K562 (cell line): ENCODE data around the gene LHPP. TPM values are rescaled to one million over a fixed set of nuclear protein-coding genes. Genes with fewer than 3 reads are reported as not detected.

ENCODE experiments used
- ATAC-seq: fragments of 200-7000 bp; cut with Tn5 transposase; 3 replicates; pipeline ENCODE4 v1.9.1; 2020; ENCODE audit warnings: moderate library complexity
- BruUV-seq: library from RNA; stranded (reverse); fragments of 400-500 nt; replicated peaks from 2 replicates; lab custom pipeline; 2021; lab: Mats Ljungman, UMichigan
- CTCF ChIA-PET: fragments of 300-600 bp; formaldehyde crosslinking; extraction: SDS; loops from one replicate; lab custom pipeline; 2021; ENCODE audit warnings: low intra/inter-chr PET ratio; lab: Yijun Ruan, JAX
- POLR2A ChIA-PET: fragments of 300-600, 350-650 bp; sonication (Branson Sonifier 250); formaldehyde crosslinking; extraction: SDS; loops from one replicate; lab custom pipeline; 2021; ENCODE audit warnings: antibody characterized with exemption, inconsistent platforms; lab: Yijun Ruan, JAX
- DNase-seq, 4 experiments: peaks; one replicate each; pipeline versions ENCODE4 v3.0.0 to v3.0.0-alpha.2; 2011 to 2018; ENCODE audit warnings: low spot score in 3 of 4, mixed read lengths in 3 of 4; ENCODE audit errors: extremely low read depth in 1 of 4
- FAIRE-seq: peaks from 2 replicates; lab custom pipeline; 2011; peaks lifted over from hg19 to GRCh38; lab: Jason Lieb, UNC
- H2AFZ ChIP-seq: 2 replicates; pipeline ENCODE4 v1.6.0; 2011; ENCODE audit warnings: low read depth, low read length, control low read depth, inconsistent platforms
- H3K27ac ChIP-seq: fragments of 200-600 bp; 3 replicates; pipeline ENCODE4 v1.8.0; 2011; ENCODE audit warnings: low read depth, mild to moderate bottlenecking, control low read depth, inconsistent platforms, low read length, moderate library complexity, mixed read lengths; ENCODE audit errors: extremely low read depth
- H3K27me3 ChIP-seq, 2 experiments: fragments of 300-600 bp in 1 of 2; 2 replicates in 1 of 2; 3 replicates in 1 of 2; pipeline versions ENCODE4 v1.6.0 to v1.8.0; 2011; ENCODE audit warnings: inconsistent platforms in 2 of 2, low read length in 2 of 2, mild to moderate bottlenecking in 1 of 2, mixed read lengths in 1 of 2, moderate library complexity in 1 of 2; ENCODE audit not compliant: control insufficient read depth in 2 of 2, insufficient read depth in 2 of 2
- H3K36me3 ChIP-seq: fragments of 300-600 bp; 3 replicates; pipeline ENCODE4 v1.8.0; 2011; ENCODE audit warnings: mild to moderate bottlenecking, low read length, inconsistent platforms; ENCODE audit not compliant: control insufficient read depth, insufficient read depth
- H3K4me1 ChIP-seq, 2 experiments: fragments of 200-600 bp in 1 of 2; replicated peaks in 1 of 2; 2 replicates in 1 of 2; 3 replicates in 1 of 2; pipeline versions ENCODE4 v1.5.1 to v1.8.0; 2011; ENCODE audit warnings: inconsistent platforms in 2 of 2, low read length in 2 of 2, mild to moderate bottlenecking in 1 of 2, mixed read lengths in 1 of 2, moderate library complexity in 1 of 2; ENCODE audit not compliant: control insufficient read depth in 2 of 2, insufficient read depth in 2 of 2
- H3K4me2 ChIP-seq: 2 replicates; pipeline ENCODE4 v1.6.1; 2011; ENCODE audit warnings: low read length, control low read depth, inconsistent platforms, mixed read lengths; ENCODE audit not compliant: insufficient read depth
- H3K4me3 ChIP-seq: fragments of 200-600 bp; sonication (generic), shearing (Covaris generic); 2 replicates; pipeline ENCODE4 v1.5.1; 2016; ENCODE audit warnings: control low read depth, inconsistent platforms
- H3K79me2 ChIP-seq: fragments of 200-600 bp; 3 replicates; pipeline ENCODE4 v1.8.0; 2011; ENCODE audit warnings: low read length, inconsistent platforms; ENCODE audit not compliant: control insufficient read depth, insufficient read depth
- H3K9ac ChIP-seq, 2 experiments: 2 replicates each; pipeline versions ENCODE4 v1.6.0 to v1.6.1; 2011; ENCODE audit warnings: low read depth in 2 of 2, low read length in 2 of 2, control low read depth in 1 of 2, inconsistent platforms in 1 of 2, mild to moderate bottlenecking in 1 of 2, mixed read lengths in 1 of 2; ENCODE audit not compliant: insufficient read depth in 1 of 2
- H3K9me1 ChIP-seq: one replicate; pipeline ENCODE4 v1.6.0; 2011; ENCODE audit warnings: inconsistent platforms, mild to moderate bottlenecking, low read length, moderate library complexity; ENCODE audit not compliant: control insufficient read depth, insufficient read depth
- H3K9me3 ChIP-seq: replicated peaks from 2 replicates; pipeline ENCODE4 v1.5.1; 2011; ENCODE audit warnings: low read depth, low read length, inconsistent platforms; ENCODE audit not compliant: control insufficient read depth, insufficient read depth
- H4K20me1 ChIP-seq: replicated peaks from 2 replicates; pipeline ENCODE4 v1.6.1; 2011; ENCODE audit warnings: low read length, inconsistent platforms, mixed read lengths; ENCODE audit not compliant: control insufficient read depth, insufficient read depth
- COPS2 ChIP-seq: fragments of 450-650 bp; conservative IDR thresholded peaks from 2 replicates; pipeline ENCODE4 v1.6.1; 2016; ENCODE audit warnings: mild to moderate bottlenecking, moderate library complexity
- PHB2 ChIP-seq: fragments of 450-650 bp; IDR thresholded peaks from 2 replicates; pipeline ENCODE4 v1.6.1; 2017; ENCODE audit warnings: low read depth
- RBM17 ChIP-seq: fragments of 200-400 bp; formaldehyde crosslinking; IDR thresholded peaks from 2 replicates; pipeline ENCODE4 v1.6.1; 2017; ENCODE audit warnings: low read depth, mild to moderate bottlenecking, low read length, borderline replicate concordance
- SETDB1 ChIP-seq: IDR thresholded peaks from one replicate; pipeline ENCODE4 v1.6.1; 2012; ENCODE audit warnings: low read length, control low read depth, inconsistent platforms
- SMARCE1 ChIP-seq: fragments of 450-650 bp; IDR thresholded peaks from 2 replicates; pipeline ENCODE4 v1.7.1; 2016; ENCODE audit warnings: mild to moderate bottlenecking
- ZNF239 ChIP-seq: fragments of 250-450 bp; sonication (Bioruptor Pico); IDR thresholded peaks from 2 replicates; pipeline ENCODE4 v1.4.0; 2020; ENCODE audit warnings: mild to moderate bottlenecking
- ZNF24 ChIP-seq: fragments of 450-650 bp; IDR thresholded peaks from 2 replicates; pipeline ENCODE4 v1.6.1; 2016
- ZNF445 ChIP-seq: fragments of 250-450 bp; sonication (Bioruptor Pico); IDR thresholded peaks from 2 replicates; pipeline ENCODE4 v1.4.0; 2020; ENCODE audit warnings: low read depth, mild to moderate bottlenecking, moderate library complexity
- WGBS: fragments of 100-300 bp; shearing (Covaris generic); methylation state at CpG from one replicate; pipeline ENCODE4 v1.1.6; 2016; ENCODE audit warnings: low coverage, mixed read lengths; ENCODE audit not compliant: insufficient coverage; ENCODE audit errors: missing lambda C conversion rate; 5-methylcytosine and 5-hydroxymethylcytosine counted together
- in situ Hi-C: fragments of 300-500 bp; cut with MboI; formaldehyde crosslinking; loops from 4 replicates; pipeline ENCODE4 v1.15.0; 2018; ENCODE audit warnings: inconsistent platforms, mixed read lengths
- intact Hi-C: fragments of 100-400 bp; cut with micrococcal nuclease; formaldehyde crosslinking; loops from 2 replicates; pipeline ENCODE4 v1.14.2; 2022
- polyA plus RNA-seq, 8 experiments: library from polyadenylated mRNA; depleted of rRNA in 4 of 8; stranded (reverse) in 5 of 8; unstranded in 3 of 8; fragments of >200 nt; fragmentation: Nextera tagmentation in 2 of 8; fragmentation: Illumina TruSeq in 1 of 8; extraction: Ambion mirVana in 2 of 8; extraction: Trizol in 1 of 8; gene quantifications; 2 replicates each; pipeline versions ENCODE4 v1.2.1 to v1.2.3, GENCODE V29; 2011 to 2014; ENCODE audit warnings: inconsistent platforms in 1 of 8, missing spikeins in 1 of 8
- total RNA-seq, 7 experiments: library from RNA; depleted of rRNA in 6 of 7; stranded (reverse); fragments of >200 nt in 6 of 7; fragmentation: Illumina TruSeq in 2 of 7; extraction: Trizol in 2 of 7; gene quantifications; 2 replicates each; pipeline versions ENCODE4 v1.2.1 to v1.2.3, GENCODE V29; 2011 to 2021; ENCODE audit warnings: low replicate concordance in 1 of 7
- TF ChIP-seq, protein P1 (sequence below): sonication (generic); formaldehyde crosslinking; IDR thresholded peaks from 2 replicates; pipeline ENCODE4 v1.8.1; 2022; ENCODE audit warnings: missing genetic modification reagents
- TF ChIP-seq, protein P2 (sequence below), 3 experiments: IDR thresholded peaks in 2 of 3; conservative IDR thresholded peaks in 1 of 3; 2 replicates each; pipeline ENCODE4 v1.5.1; 2011 to 2012; ENCODE audit warnings: low read length in 3 of 3, mild to moderate bottlenecking in 3 of 3, control low read depth in 2 of 3, improper control_type of control experiment in 1 of 3, inconsistent platforms in 1 of 3, low read depth in 1 of 3, mixed read lengths in 1 of 3, moderate library complexity in 1 of 3; ENCODE audit not compliant: insufficient read depth in 2 of 3
- TF ChIP-seq, protein P3 (sequence below): sonication (generic); formaldehyde crosslinking; IDR thresholded peaks from 2 replicates; pipeline ENCODE4 v1.8.0; 2022; ENCODE audit warnings: mild to moderate bottlenecking, missing genetic modification reagents

LHPP gene
- total and polyA plus RNA-seq, 9 of the 15 experiments (the other 6 are each of a cell fraction or from before 2014, with no cell fraction given) = 0.34 to 7.4 (median 3.0) TPM

DNA sequence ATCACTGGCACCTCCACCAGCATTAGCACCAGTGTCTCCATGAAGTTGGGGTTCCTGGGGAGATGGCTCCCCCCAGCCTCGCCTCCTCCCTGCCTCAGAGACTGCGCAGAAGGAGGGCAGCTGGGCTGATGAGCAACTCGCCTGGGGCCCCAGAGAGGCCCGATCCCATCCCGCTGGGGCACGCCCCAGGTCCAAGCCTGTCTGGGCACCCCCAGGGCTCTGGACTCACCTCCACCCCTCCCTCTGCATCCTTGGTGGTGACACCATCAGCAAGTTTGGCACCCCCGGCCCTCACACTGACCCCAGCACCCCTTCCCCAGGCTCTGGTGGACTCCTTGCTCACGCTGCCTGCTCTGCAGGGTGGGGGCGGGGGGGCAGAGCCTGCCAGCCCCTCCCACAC lies 89.5 kb downstream of the LHPP start:
- H4K20me1 ChIP-seq = no peaks in the 10 kb centered on the region
- WGBS = 49% methylated on average over 6 of the region's 9 CpGs
- in situ Hi-C loops (loop anchor here (5.0 kb wide), 1 partner anchor 191 kb away; the partner anchor contains the start of gene FAM53B), intact Hi-C loops (no loop called here)
- FAIRE-seq (no peak), DNase-seq (no peak), ATAC-seq (no peak)
- BruUV-seq = no TSS peak
- no peak overlapping the region for H3K4me3 ChIP-seq
- POLR2A ChIA-PET = no interaction called here
- H3K27me3 ChIP-seq = no peaks in the 10 kb centered on the region
- no peaks in the 10 kb centered on the region for H3K36me3 ChIP-seq
- no peaks in the 10 kb centered on the region for H3K9me1 ChIP-seq
- H3K9me3 ChIP-seq = no peaks in the 10 kb centered on the region
- H3K4me2 ChIP-seq = no peak overlapping the region
- no peak overlapping the region for H3K9ac ChIP-seq
- TF ChIP-seq, protein P1, sequence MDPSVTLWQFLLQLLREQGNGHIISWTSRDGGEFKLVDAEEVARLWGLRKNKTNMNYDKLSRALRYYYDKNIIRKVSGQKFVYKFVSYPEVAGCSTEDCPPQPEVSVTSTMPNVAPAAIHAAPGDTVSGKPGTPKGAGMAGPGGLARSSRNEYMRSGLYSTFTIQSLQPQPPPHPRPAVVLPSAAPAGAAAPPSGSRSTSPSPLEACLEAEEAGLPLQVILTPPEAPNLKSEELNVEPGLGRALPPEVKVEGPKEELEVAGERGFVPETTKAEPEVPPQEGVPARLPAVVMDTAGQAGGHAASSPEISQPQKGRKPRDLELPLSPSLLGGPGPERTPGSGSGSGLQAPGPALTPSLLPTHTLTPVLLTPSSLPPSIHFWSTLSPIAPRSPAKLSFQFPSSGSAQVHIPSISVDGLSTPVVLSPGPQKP (CRISPR knock-in tag) = no peak
- H3K79me2 ChIP-seq = no peaks in the 10 kb centered on the region
- H3K27ac ChIP-seq = no peak overlapping the region
- no peak overlapping the region for H2AFZ ChIP-seq
- peaks cover 0 to 31% of the 10 kb centered on the region in 2 experiments; a peak in 3 of 5 replicates for H3K4me1 ChIP-seq
- CTCF ChIA-PET = no interaction called here

DNA sequence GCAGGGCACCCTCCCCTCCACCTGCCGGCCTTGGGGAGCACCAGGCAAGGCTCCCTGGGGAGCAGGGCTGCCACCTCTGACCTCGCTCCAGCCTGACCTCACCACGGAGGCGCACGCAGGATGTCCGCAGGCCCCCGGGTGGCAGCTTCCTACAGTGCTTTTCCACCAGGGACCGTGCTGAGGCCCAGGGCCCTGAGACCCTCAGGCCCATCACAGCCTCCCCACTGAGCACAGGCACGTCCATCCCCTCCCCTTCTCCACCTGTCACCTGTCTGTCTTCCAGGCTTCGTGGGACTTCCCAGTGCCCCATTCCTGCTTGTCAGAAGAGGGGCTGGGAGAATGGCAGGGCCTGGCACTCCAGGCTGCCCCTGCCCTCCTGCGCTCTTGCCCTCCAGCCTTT lies 90.1 kb downstream of the LHPP start:
- Histone ChIP-seq H3K4me1 (peaks cover 0 to 31% of the 10 kb centered on the region in 2 experiments; a peak in 3 of 5 replicates), H3K27ac (no peak overlapping the region), H2AFZ (no peak overlapping the region), H3K9ac (no peak overlapping the region), H4K20me1 (no peaks in the 10 kb centered on the region), H3K27me3 (0 out of 5 replicates have a peak, but pooled peaks cover 0 to under 1% of the 10 kb centered on the region in 2 experiments), H3K9me3 (no peaks in the 10 kb centered on the region), H3K36me3 (no peaks in the 10 kb centered on the region), H3K4me3 (no peak overlapping the region), H3K79me2 (no peaks in the 10 kb centered on the region), H3K4me2 (no peak overlapping the region), H3K9me1 (no peaks in the 10 kb centered on the region)
- FAIRE-seq = no peak
- no peak for ATAC-seq
- in situ Hi-C loops = loop anchor here (5.0 kb wide), 1 partner anchor 191 kb away; the partner anchor contains the start of gene FAM53B
- DNase-seq = no peak
- CTCF ChIA-PET = no interaction called here
- 29% methylated on average over 7 of the region's 11 CpGs for WGBS
- intact Hi-C loops = no loop called here
- no TSS peak for BruUV-seq
- POLR2A ChIA-PET = interaction anchor here (0.6 to 0.7 kb wide), 2 partner anchors 13 to 392 kb away, joined by 3 to 4 read pairs; no protein-coding TSS in a partner anchor
- no peak for TF ChIP-seq ZNF239 (CRISPR knock-in tag)
- no peak for TF ChIP-seq RBM17
- TF ChIP-seq COPS2 = no peak
- no peak for TF ChIP-seq ZNF445 (CRISPR knock-in tag)
- no peak for TF ChIP-seq SETDB1
- TF ChIP-seq, protein P2, sequence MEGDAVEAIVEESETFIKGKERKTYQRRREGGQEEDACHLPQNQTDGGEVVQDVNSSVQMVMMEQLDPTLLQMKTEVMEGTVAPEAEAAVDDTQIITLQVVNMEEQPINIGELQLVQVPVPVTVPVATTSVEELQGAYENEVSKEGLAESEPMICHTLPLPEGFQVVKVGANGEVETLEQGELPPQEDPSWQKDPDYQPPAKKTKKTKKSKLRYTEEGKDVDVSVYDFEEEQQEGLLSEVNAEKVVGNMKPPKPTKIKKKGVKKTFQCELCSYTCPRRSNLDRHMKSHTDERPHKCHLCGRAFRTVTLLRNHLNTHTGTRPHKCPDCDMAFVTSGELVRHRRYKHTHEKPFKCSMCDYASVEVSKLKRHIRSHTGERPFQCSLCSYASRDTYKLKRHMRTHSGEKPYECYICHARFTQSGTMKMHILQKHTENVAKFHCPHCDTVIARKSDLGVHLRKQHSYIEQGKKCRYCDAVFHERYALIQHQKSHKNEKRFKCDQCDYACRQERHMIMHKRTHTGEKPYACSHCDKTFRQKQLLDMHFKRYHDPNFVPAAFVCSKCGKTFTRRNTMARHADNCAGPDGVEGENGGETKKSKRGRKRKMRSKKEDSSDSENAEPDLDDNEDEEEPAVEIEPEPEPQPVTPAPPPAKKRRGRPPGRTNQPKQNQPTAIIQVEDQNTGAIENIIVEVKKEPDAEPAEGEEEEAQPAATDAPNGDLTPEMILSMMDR (IDR thresholded peaks at IDR 0.05 in 2 of 3, conservative IDR thresholded peaks at IDR 0.05 in 1 of 3; ENCODE audit: insufficient read depth in 2 of 3, low read depth in 1 of 3, low read length in 3 of 3) = no peak
- TF ChIP-seq, protein P3, sequence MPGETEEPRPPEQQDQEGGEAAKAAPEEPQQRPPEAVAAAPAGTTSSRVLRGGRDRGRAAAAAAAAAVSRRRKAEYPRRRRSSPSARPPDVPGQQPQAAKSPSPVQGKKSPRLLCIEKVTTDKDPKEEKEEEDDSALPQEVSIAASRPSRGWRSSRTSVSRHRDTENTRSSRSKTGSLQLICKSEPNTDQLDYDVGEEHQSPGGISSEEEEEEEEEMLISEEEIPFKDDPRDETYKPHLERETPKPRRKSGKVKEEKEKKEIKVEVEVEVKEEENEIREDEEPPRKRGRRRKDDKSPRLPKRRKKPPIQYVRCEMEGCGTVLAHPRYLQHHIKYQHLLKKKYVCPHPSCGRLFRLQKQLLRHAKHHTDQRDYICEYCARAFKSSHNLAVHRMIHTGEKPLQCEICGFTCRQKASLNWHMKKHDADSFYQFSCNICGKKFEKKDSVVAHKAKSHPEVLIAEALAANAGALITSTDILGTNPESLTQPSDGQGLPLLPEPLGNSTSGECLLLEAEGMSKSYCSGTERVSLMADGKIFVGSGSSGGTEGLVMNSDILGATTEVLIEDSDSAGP (CRISPR knock-in tag) = no peak
- TF ChIP-seq PHB2 = no peak
- TF ChIP-seq ZNF24 = no peak
- TF ChIP-seq SMARCE1 = no peak
